HEK293 (cell line): ENCODE results near the gene SFN.

Experiments
- BCL11A ChIP-seq: fragments of 450-650 bp; formaldehyde crosslinking; IDR thresholded peaks from 2 replicates; pipeline ENCODE4 v1.5.1; 2016; ENCODE audit warnings: low read depth, missing biosample characterization, missing genetic modification characterization
- KLF1 ChIP-seq: fragments of 450-650 bp; formaldehyde crosslinking; IDR thresholded peaks from 2 replicates; pipeline ENCODE4 v1.5.1; 2016; ENCODE audit warnings: missing biosample characterization, missing genetic modification characterization
- KLF17 ChIP-seq: fragments of 450-650 bp; formaldehyde crosslinking; IDR thresholded peaks from 2 replicates; pipeline ENCODE4 v1.5.1; 2016; ENCODE audit warnings: missing biosample characterization, missing genetic modification characterization
- PBX3 ChIP-seq: sonication (generic); formaldehyde crosslinking; IDR thresholded peaks from 2 replicates; pipeline ENCODE4 v1.8.1; 2022; ENCODE audit warnings: mild to moderate bottlenecking, moderate library complexity, missing genetic modification reagents
- PRDM2 ChIP-seq: fragments of 450-650 bp; formaldehyde crosslinking; IDR thresholded peaks from 2 replicates; pipeline ENCODE4 v1.5.1; 2016; ENCODE audit warnings: missing biosample characterization, missing genetic modification characterization, borderline replicate concordance
- SETDB1 ChIP-seq: IDR thresholded peaks from one replicate; pipeline ENCODE4 v1.6.1; 2017; ENCODE audit warnings: mild to moderate bottlenecking, low read length, moderate library complexity, mixed read lengths; ENCODE audit not compliant: insufficient read length
- ZBTB10 ChIP-seq: fragments of 450-650 bp; formaldehyde crosslinking; IDR thresholded peaks from 2 replicates; pipeline ENCODE4 v1.5.1; 2016; ENCODE audit warnings: missing biosample characterization, missing genetic modification characterization
- ZBTB7A ChIP-seq: fragments of 450-650 bp; formaldehyde crosslinking; IDR thresholded peaks from 2 replicates; pipeline ENCODE4 v1.5.1; 2016; ENCODE audit warnings: low read depth, missing biosample characterization, missing genetic modification characterization
- ZFP69B ChIP-seq: fragments of 450-650 bp; formaldehyde crosslinking; IDR thresholded peaks from 2 replicates; pipeline ENCODE4 v1.5.1; 2016; ENCODE audit warnings: missing biosample characterization, missing genetic modification characterization
- ZNF133 ChIP-seq: fragments of 450-650 bp; formaldehyde crosslinking; IDR thresholded peaks from 2 replicates; pipeline ENCODE4 v1.5.1; 2016; ENCODE audit warnings: missing biosample characterization, missing genetic modification characterization
- ZNF18 ChIP-seq: fragments of 450-650 bp; formaldehyde crosslinking; IDR thresholded peaks from 2 replicates; pipeline ENCODE4 v1.5.1; 2016; ENCODE audit warnings: missing biosample characterization, missing genetic modification characterization
- ZNF214 ChIP-seq: fragments of 450-650 bp; formaldehyde crosslinking; IDR thresholded peaks from 2 replicates; pipeline ENCODE4 v1.5.1; 2017; ENCODE audit warnings: missing biosample characterization, mild to moderate bottlenecking, missing genetic modification characterization, borderline replicate concordance
- ZNF223 ChIP-seq: fragments of 450-650 bp; formaldehyde crosslinking; IDR thresholded peaks from 2 replicates; pipeline ENCODE4 v1.5.1; 2016; ENCODE audit warnings: missing biosample characterization, missing genetic modification characterization
- ZNF280C ChIP-seq: fragments of 450-650 bp; formaldehyde crosslinking; IDR thresholded peaks from 2 replicates; pipeline ENCODE4 v1.5.1; 2016; ENCODE audit warnings: missing biosample characterization, missing genetic modification characterization
- ZNF366 ChIP-seq: fragments of 450-650 bp; formaldehyde crosslinking; conservative IDR thresholded peaks from 2 replicates; pipeline ENCODE4 v1.5.1; 2016; ENCODE audit warnings: missing biosample characterization, missing genetic modification characterization
- ZNF449 ChIP-seq: fragments of 450-650 bp; formaldehyde crosslinking; IDR thresholded peaks from 2 replicates; pipeline ENCODE4 v1.5.1; 2017; ENCODE audit warnings: missing biosample characterization, mild to moderate bottlenecking, missing genetic modification characterization, moderate library complexity
- ZNF596 ChIP-seq: fragments of 450-650 bp; IDR thresholded peaks from 2 replicates; pipeline ENCODE4 v1.5.0; 2018; ENCODE audit warnings: missing biosample characterization, mild to moderate bottlenecking, missing genetic modification characterization, moderate library complexity
- ZNF654 ChIP-seq: fragments of 450-650 bp; formaldehyde crosslinking; IDR thresholded peaks from 2 replicates; pipeline ENCODE4 v1.5.1; 2016; ENCODE audit warnings: low read depth, missing biosample characterization, missing genetic modification characterization
- ZNF658 ChIP-seq: fragments of 450-650 bp; formaldehyde crosslinking; IDR thresholded peaks from 2 replicates; pipeline ENCODE4; 2016; ENCODE audit warnings: missing biosample characterization, missing genetic modification characterization

The SFN gene

GRCh38 chr1:26826261-26827105 is 36.5 kb upstream of the SFN start, which contains the start of gene ZDHHC18 (continued):
- TF ChIP-seq PBX3 (CRISPR knock-in tag) = no peak
- TF ChIP-seq ZNF654 = no peak
- no peak for TF ChIP-seq SETDB1
- no peak for TF ChIP-seq ZNF133
- no peak for TF ChIP-seq PRDM2 (tag by site-specific recombination)
- peak; percentile 83 for TF ChIP-seq ZNF449 (tag by site-specific recombination)
- TF ChIP-seq ZNF214 (tag by site-specific recombination) = no peak
- no peak for TF ChIP-seq ZNF18 (tag by site-specific recombination)
- no peak for TF ChIP-seq ZNF596
- peak; percentile 31; the same call in 1 of the 2 replicates for TF ChIP-seq ZNF366 (tag by site-specific recombination)
- TF ChIP-seq KLF1 (tag by site-specific recombination) = no peak
- TF ChIP-seq ZNF658 (tag by site-specific recombination) = no peak
- TF ChIP-seq ZBTB7A (tag by site-specific recombination) = no peak; the same call in 1 of the 2 replicates
- no peak for TF ChIP-seq ZNF223 (tag by site-specific recombination)
- peak; percentile 57; the same call in 1 of the 2 replicates for TF ChIP-seq KLF17 (tag by site-specific recombination)
- TF ChIP-seq ZNF280C (tag by site-specific recombination) = no peak
- 0 out of 2 replicates have a peak, but pooled peaks have one; percentile 57 for TF ChIP-seq BCL11A (tag by site-specific recombination)
- 0 out of 2 replicates have a peak, but pooled peaks have one; percentile 23 for TF ChIP-seq ZBTB10 (tag by site-specific recombination)
- peak; percentile 44; the same call in 1 of the 2 replicates for TF ChIP-seq ZFP69B (tag by site-specific recombination)
